MG63 (cell line): ENCODE measurements around the gene RNF151. TPM values are rescaled to one million over a fixed set of nuclear protein-coding genes. Genes with fewer than 3 reads are reported as not detected.

Source experiments
- total RNA-seq: library from RNA; depleted of rRNA; stranded (reverse); fragments of >200 nt; shearing (Covaris generic); gene quantifications from 2 replicates; pipeline ENCODE4 v1.2.3, GENCODE V29; 2014; ENCODE audit warnings: low replicate concordance; rRNA removed

The RNF151 gene
- total RNA-seq, 1 experiment from 2014 or later: not detected

Other genes starting within 250 kb of the RNF151 start
- 0.46 TPM in 1 of 2 replicates, not detected in the other for gene NME3, start 195.3 kb upstream of the RNF151 start, total RNA-seq
- 3.3 and 6.6 TPM in 2 replicates for gene EME2, start 194.0 kb upstream of the RNF151 start, total RNA-seq
- gene MRPS34, start 193.7 kb upstream of the RNF151 start, total RNA-seq: 225 and 308 TPM in 2 replicates
- 34.3 and 40.3 TPM in 2 replicates for gene SPSB3, start 184.3 kb upstream of the RNF151 start, total RNA-seq
- 156 and 163 TPM in 2 replicates for gene NUBP2, start 183.9 kb upstream of the RNF151 start, total RNA-seq
- gene IGFALS, start 173.2 kb upstream of the RNF151 start, total RNA-seq: not detected in 2 replicates
- gene HAGH, start 140.0 kb upstream of the RNF151 start, total RNA-seq: 120 and 186 TPM in 2 replicates
- 33.4 and 35.4 TPM in 2 replicates for gene FAHD1, start 139.7 kb upstream of the RNF151 start, total RNA-seq
- 21.6 and 71.1 TPM in 2 replicates for gene MEIOB, start 94.7 kb upstream of the RNF151 start, total RNA-seq
- gene HS3ST6, start 48.4 kb upstream of the RNF151 start, total RNA-seq: not detected in 2 replicates
- 99.5 and 116 TPM in 2 replicates for gene MSRB1, start 23.7 kb upstream of the RNF151 start, total RNA-seq
- gene RPL3L, start 12.2 kb upstream of the RNF151 start, total RNA-seq: not detected in 2 replicates
- 406 and 819 TPM in 2 replicates for gene NDUFB10, start 7.3 kb upstream of the RNF151 start, total RNA-seq
- gene RPS2, start 2.0 kb upstream of the RNF151 start, total RNA-seq: 8,634 and 16,603 TPM in 2 replicates
- 75.4 and 134 TPM in 2 replicates for gene TBL3, start 5.2 kb downstream of the RNF151 start, total RNA-seq
- gene NOXO1, start 14.6 kb downstream of the RNF151 start, total RNA-seq: not detected in 2 replicates
- gene GFER, start 17.3 kb downstream of the RNF151 start, total RNA-seq: 39.9 and 64.5 TPM in 2 replicates
- 0.07 TPM in 1 of 2 replicates, not detected in the other for gene SYNGR3, start 23.1 kb downstream of the RNF151 start, total RNA-seq
- 75.0 and 86.5 TPM in 2 replicates for gene ZNF598, start 43.0 kb downstream of the RNF151 start, total RNA-seq
- gene NPW, start 52.9 kb downstream of the RNF151 start, total RNA-seq: not detected in 2 replicates
- gene NHERF2, start 60.0 kb downstream of the RNF151 start, total RNA-seq: 15.9 and 19.0 TPM in 2 replicates
- gene NTHL1, start 81.0 kb downstream of the RNF151 start, total RNA-seq: 57.1 and 74.7 TPM in 2 replicates
- 24.1 and 64.4 TPM in 2 replicates for gene TSC2, start 81.1 kb downstream of the RNF151 start, total RNA-seq
- gene PKD1, start 169.0 kb downstream of the RNF151 start, total RNA-seq: 60.2 and 106 TPM in 2 replicates
- not detected in 2 replicates for gene RAB26, start 181.8 kb downstream of the RNF151 start, total RNA-seq
- gene TRAF7, start 188.9 kb downstream of the RNF151 start, total RNA-seq: 68.0 and 111 TPM in 2 replicates
- 0.02 and 1.0 TPM in 2 replicates for gene CASKIN1, start 229.7 kb downstream of the RNF151 start, total RNA-seq
- 29.0 and 42.6 TPM in 2 replicates for gene MLST8, start 238.6 kb downstream of the RNF151 start, total RNA-seq
- gene BRICD5, start 244.0 kb downstream of the RNF151 start, total RNA-seq: 0.39 and 1.3 TPM in 2 replicates
- gene PGP, start 248.0 kb downstream of the RNF151 start, total RNA-seq: 31.7 and 43.8 TPM in 2 replicates